GM23338 (cell line): ENCODE measurements around the gene DNAJC17. TPM values are rescaled to one million over a fixed set of nuclear protein-coding genes. Genes with fewer than 3 reads are reported as not detected.

Experiments
- ATAC-seq: fragments of 200-7000 bp; cut with Tn5 transposase; 3 replicates; pipeline ENCODE4 v1.9.1; 2020
- DNase-seq: peaks from one replicate; pipeline ENCODE4 v3.0.0-alpha.2; 2015; ENCODE audit warnings: low spot score
- H2AFZ ChIP-seq: fragments of 200-600 bp; sonication (generic); 2 replicates; pipeline ENCODE4 v1.8.0; 2016; ENCODE audit warnings: antibody characterized with exemption, mild to moderate bottlenecking, moderate library complexity
- H3F3A ChIP-seq: fragments of 200-600 bp; sonication (generic); replicated peaks from 2 replicates; pipeline ENCODE4 v1.8.0; 2017; ENCODE audit warnings: antibody characterized with exemption, mixed run types, low read depth
- H3K27ac ChIP-seq: fragments of 200-600 bp; sonication (generic); 2 replicates; pipeline ENCODE4 v1.6.1; 2016; ENCODE audit warnings: low read depth
- H3K27me3 ChIP-seq: fragments of 200-600 bp; sonication (generic); 2 replicates; pipeline ENCODE4 v1.8.0; 2016; ENCODE audit warnings: mild to moderate bottlenecking, mixed run types, moderate library complexity; ENCODE audit not compliant: insufficient read depth
- H3K36me3 ChIP-seq: fragments of 200-600 bp; sonication (generic); 2 replicates; pipeline ENCODE4 v1.8.0; 2016; ENCODE audit warnings: mild to moderate bottlenecking; ENCODE audit not compliant: insufficient read depth
- H3K4me1 ChIP-seq: fragments of 200-600 bp; sonication (generic); 2 replicates; pipeline ENCODE4 v1.8.0; 2016; ENCODE audit warnings: mild to moderate bottlenecking, moderate library complexity; ENCODE audit not compliant: insufficient read depth
- H3K4me2 ChIP-seq: fragments of 200-600 bp; sonication (generic); 2 replicates; pipeline ENCODE4 v1.7.1; 2017; ENCODE audit warnings: mixed run types
- H3K4me3 ChIP-seq: fragments of 200-600 bp; sonication (generic); 2 replicates; pipeline ENCODE4 v1.6.1; 2016; ENCODE audit warnings: mixed run types
- H3K79me2 ChIP-seq: fragments of 200-600 bp; sonication (generic); replicated peaks from 2 replicates; pipeline ENCODE4 v1.8.0; 2017; ENCODE audit warnings: mild to moderate bottlenecking; ENCODE audit not compliant: insufficient read depth
- H3K9me2 ChIP-seq: fragments of 200-600 bp; sonication (generic); 2 replicates; pipeline ENCODE4 v1.8.0; 2017; ENCODE audit not compliant: insufficient read depth
- H4K20me1 ChIP-seq: fragments of 200-600 bp; sonication (generic); replicated peaks from 2 replicates; pipeline ENCODE4 v1.8.0; 2017; ENCODE audit warnings: mild to moderate bottlenecking; ENCODE audit not compliant: insufficient read depth
- H3K27ac Mint-ChIP-seq: 2 replicates; pipeline ENCODE4 v1.8.0; 2020; ENCODE audit warnings: inconsistent platforms, mild to moderate bottlenecking, moderate library complexity, mixed read lengths
- H3K27me3 Mint-ChIP-seq: 3 replicates; pipeline ENCODE4 v1.8.0; 2022; ENCODE audit warnings: low read depth, mild to moderate bottlenecking, moderate library complexity, mixed read lengths, inconsistent platforms; ENCODE audit not compliant: insufficient read depth, poor library complexity
- H3K36me3 Mint-ChIP-seq: 3 replicates; pipeline ENCODE4 v1.8.0; 2021; ENCODE audit warnings: low read depth, mild to moderate bottlenecking, inconsistent platforms, moderate library complexity, mixed read lengths
- H3K4me1 Mint-ChIP-seq: 3 replicates; pipeline ENCODE4 v1.8.0; 2020; ENCODE audit warnings: mild to moderate bottlenecking, inconsistent platforms, mixed read lengths
- H3K4me3 Mint-ChIP-seq: 3 replicates; pipeline ENCODE4 v1.8.0; 2021; ENCODE audit warnings: moderate library complexity, mild to moderate bottlenecking, inconsistent platforms, mixed read lengths
- H3K9me3 Mint-ChIP-seq: 3 replicates; pipeline ENCODE4 v1.8.0; 2020; ENCODE audit warnings: moderate library complexity, mild to moderate bottlenecking, inconsistent platforms, mixed read lengths
- CREB1 ChIP-seq: fragments of 250-450 bp; sonication (Bioruptor Pico); IDR thresholded peaks from 2 replicates; pipeline ENCODE4 v1.5.0; 2020; ENCODE audit warnings: low read depth, mild to moderate bottlenecking, moderate library complexity
- EZH2 ChIP-seq: fragments of 200-600 bp; sonication (generic); IDR thresholded peaks from one replicate; pipeline ENCODE4 v1.8.0; 2017; ENCODE audit warnings: antibody characterized with exemption, mild to moderate bottlenecking, low read depth; ENCODE audit not compliant: unreplicated experiment
- EZH2phosphoT487 ChIP-seq: fragments of 200-600 bp; sonication (generic); IDR thresholded peaks from one replicate; pipeline ENCODE4 v1.8.1; 2018; ENCODE audit warnings: antibody characterized with exemption; ENCODE audit not compliant: unreplicated experiment
- JUNB ChIP-seq: IDR thresholded peaks from one replicate; pipeline ENCODE4 v1.6.1; 2016; ENCODE audit warnings: antibody characterized with exemption; ENCODE audit not compliant: unreplicated experiment
- NANOG ChIP-seq: IDR thresholded peaks from 2 replicates; pipeline ENCODE4 v1.6.1; 2016; ENCODE audit warnings: antibody characterized with exemption, borderline replicate concordance
- POLR2AphosphoS5 ChIP-seq: IDR thresholded peaks from 2 replicates; pipeline ENCODE4 v1.6.1; 2016; ENCODE audit warnings: antibody characterized with exemption, low read depth
- STAT1 ChIP-seq: IDR thresholded peaks from one replicate; pipeline ENCODE4 v1.6.1; 2016; ENCODE audit warnings: antibody characterized with exemption; ENCODE audit not compliant: unreplicated experiment
- ZNF114 ChIP-seq: fragments of 250-450 bp; sonication (Bioruptor Pico); IDR thresholded peaks from 2 replicates; pipeline ENCODE4 v1.5.0; 2020; ENCODE audit warnings: mild to moderate bottlenecking, moderate library complexity
- ZNF331 ChIP-seq: fragments of 250-450 bp; sonication (Bioruptor Pico); IDR thresholded peaks from 2 replicates; pipeline ENCODE4 v1.5.0; 2020; ENCODE audit warnings: low read depth, mild to moderate bottlenecking, moderate library complexity
- polyA plus RNA-seq: library from polyadenylated mRNA; unstranded; fragments of >200 nt; fragmentation: Nextera tagmentation; extraction: Ambion mirVana; gene quantifications from 2 replicates; pipeline ENCODE4 v1.2.1, GENCODE V29; 2016
- total RNA-seq: library from RNA; depleted of rRNA; stranded (reverse); fragments of >200 nt; shearing (Covaris generic); gene quantifications from 2 replicates; pipeline ENCODE4 v1.2.3, GENCODE V29; 2014
- TF ChIP-seq, protein P1 (sequence below): IDR thresholded peaks from 2 replicates; pipeline ENCODE4 v1.6.1; 2016; ENCODE audit warnings: antibody characterized with exemption
- TF ChIP-seq, protein P2 (sequence below): fragments of 250-450 bp; sonication (Bioruptor Pico); IDR thresholded peaks from 2 replicates; pipeline ENCODE4 v1.5.0; 2020; ENCODE audit warnings: mild to moderate bottlenecking, moderate library complexity
- TF ChIP-seq, protein P3 (sequence below): IDR thresholded peaks from one replicate; pipeline ENCODE4 v1.6.1; 2018; ENCODE audit warnings: antibody characterized with exemption; ENCODE audit not compliant: unreplicated experiment

Gene DNAJC17
- total and polyA plus RNA-seq, 2 experiments from 2014 or later, result 23.0 to 77.6 TPM

DNA sequence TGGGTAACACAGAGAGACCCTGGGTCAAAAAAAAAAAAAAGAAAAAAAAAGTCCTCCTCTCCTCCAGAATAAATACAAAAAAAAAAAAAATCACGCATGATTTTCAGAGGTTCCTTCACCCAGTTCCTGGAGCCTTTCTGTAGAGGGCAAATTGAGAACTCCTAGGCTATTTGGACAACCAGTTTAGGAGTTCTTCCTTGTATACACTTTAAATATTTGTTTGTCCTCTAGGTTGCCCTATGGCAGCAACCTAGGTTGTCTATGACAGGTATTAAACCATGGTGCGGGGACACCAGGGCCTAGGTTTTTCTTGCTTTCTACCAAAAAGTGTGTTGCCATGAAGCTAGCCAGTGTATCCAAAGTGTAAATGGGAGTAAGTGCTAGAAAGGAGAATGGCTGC is 4.2 kb downstream of the DNAJC17 start (continued):
- TF ChIP-seq ZNF331 (CRISPR knock-in tag) (no peak), POLR2AphosphoS5 (no peak), CREB1 (CRISPR knock-in tag) (no peak), JUNB (no peak), STAT1 (no peak), ZNF114 (CRISPR knock-in tag) (no peak)
- TF ChIP-seq, protein P1, sequence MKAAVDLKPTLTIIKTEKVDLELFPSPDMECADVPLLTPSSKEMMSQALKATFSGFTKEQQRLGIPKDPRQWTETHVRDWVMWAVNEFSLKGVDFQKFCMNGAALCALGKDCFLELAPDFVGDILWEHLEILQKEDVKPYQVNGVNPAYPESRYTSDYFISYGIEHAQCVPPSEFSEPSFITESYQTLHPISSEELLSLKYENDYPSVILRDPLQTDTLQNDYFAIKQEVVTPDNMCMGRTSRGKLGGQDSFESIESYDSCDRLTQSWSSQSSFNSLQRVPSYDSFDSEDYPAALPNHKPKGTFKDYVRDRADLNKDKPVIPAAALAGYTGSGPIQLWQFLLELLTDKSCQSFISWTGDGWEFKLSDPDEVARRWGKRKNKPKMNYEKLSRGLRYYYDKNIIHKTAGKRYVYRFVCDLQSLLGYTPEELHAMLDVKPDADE, result no peak

GRCh38 chr15:40799523-40799922 is 7.8 kb downstream of the DNAJC17 start:
- peaks cover 5% of the 10 kb centered on the region; the same call in 1 of the 2 replicates for H3F3A ChIP-seq
- H3K9me3 Mint-ChIP-seq, result no peaks in the 10 kb centered on the region
- ATAC-seq (no peak), DNase-seq (no peak)
- H3K4me1 ChIP-seq, result peaks cover 50% of the 10 kb centered on the region
- H3K27ac Mint-ChIP-seq, result peak overlapping the region; percentile 92
- peak overlapping the region; percentile 53 for H3K4me2 ChIP-seq
- no peaks in the 10 kb centered on the region for H3K27me3 ChIP-seq
- no peaks in the 10 kb centered on the region for H3K9me2 ChIP-seq
- H3K4me1 Mint-ChIP-seq, result peaks cover 39% of the 10 kb centered on the region
- peaks cover 41% of the 10 kb centered on the region for H3K79me2 ChIP-seq
- H3K36me3 Mint-ChIP-seq, result peaks cover 7% of the 10 kb centered on the region; the same call in 2 of the 3 replicates
- H4K20me1 ChIP-seq, result peaks cover 3% of the 10 kb centered on the region; the same call in 1 of the 2 replicates
- no peaks in the 10 kb centered on the region for H3K36me3 ChIP-seq
- 0 out of 2 replicates have a peak overlapping the region, but pooled peaks have one; percentile 80 for H3K27ac ChIP-seq
- 0 out of 2 replicates have a peak overlapping the region, but pooled peaks have one; percentile 12 for H3K4me3 ChIP-seq
- peaks cover 10% of the 10 kb centered on the region for H3K27me3 Mint-ChIP-seq
- peak overlapping the region; percentile 3; the same call in 1 of the 3 replicates for H3K4me3 Mint-ChIP-seq
- no peak overlapping the region for H2AFZ ChIP-seq
- TF ChIP-seq NANOG, result no peak
- no peak for TF ChIP-seq ZNF114 (CRISPR knock-in tag)
- TF ChIP-seq JUNB, result no peak
- TF ChIP-seq CREB1 (CRISPR knock-in tag), result no peak
- TF ChIP-seq, protein P2, sequence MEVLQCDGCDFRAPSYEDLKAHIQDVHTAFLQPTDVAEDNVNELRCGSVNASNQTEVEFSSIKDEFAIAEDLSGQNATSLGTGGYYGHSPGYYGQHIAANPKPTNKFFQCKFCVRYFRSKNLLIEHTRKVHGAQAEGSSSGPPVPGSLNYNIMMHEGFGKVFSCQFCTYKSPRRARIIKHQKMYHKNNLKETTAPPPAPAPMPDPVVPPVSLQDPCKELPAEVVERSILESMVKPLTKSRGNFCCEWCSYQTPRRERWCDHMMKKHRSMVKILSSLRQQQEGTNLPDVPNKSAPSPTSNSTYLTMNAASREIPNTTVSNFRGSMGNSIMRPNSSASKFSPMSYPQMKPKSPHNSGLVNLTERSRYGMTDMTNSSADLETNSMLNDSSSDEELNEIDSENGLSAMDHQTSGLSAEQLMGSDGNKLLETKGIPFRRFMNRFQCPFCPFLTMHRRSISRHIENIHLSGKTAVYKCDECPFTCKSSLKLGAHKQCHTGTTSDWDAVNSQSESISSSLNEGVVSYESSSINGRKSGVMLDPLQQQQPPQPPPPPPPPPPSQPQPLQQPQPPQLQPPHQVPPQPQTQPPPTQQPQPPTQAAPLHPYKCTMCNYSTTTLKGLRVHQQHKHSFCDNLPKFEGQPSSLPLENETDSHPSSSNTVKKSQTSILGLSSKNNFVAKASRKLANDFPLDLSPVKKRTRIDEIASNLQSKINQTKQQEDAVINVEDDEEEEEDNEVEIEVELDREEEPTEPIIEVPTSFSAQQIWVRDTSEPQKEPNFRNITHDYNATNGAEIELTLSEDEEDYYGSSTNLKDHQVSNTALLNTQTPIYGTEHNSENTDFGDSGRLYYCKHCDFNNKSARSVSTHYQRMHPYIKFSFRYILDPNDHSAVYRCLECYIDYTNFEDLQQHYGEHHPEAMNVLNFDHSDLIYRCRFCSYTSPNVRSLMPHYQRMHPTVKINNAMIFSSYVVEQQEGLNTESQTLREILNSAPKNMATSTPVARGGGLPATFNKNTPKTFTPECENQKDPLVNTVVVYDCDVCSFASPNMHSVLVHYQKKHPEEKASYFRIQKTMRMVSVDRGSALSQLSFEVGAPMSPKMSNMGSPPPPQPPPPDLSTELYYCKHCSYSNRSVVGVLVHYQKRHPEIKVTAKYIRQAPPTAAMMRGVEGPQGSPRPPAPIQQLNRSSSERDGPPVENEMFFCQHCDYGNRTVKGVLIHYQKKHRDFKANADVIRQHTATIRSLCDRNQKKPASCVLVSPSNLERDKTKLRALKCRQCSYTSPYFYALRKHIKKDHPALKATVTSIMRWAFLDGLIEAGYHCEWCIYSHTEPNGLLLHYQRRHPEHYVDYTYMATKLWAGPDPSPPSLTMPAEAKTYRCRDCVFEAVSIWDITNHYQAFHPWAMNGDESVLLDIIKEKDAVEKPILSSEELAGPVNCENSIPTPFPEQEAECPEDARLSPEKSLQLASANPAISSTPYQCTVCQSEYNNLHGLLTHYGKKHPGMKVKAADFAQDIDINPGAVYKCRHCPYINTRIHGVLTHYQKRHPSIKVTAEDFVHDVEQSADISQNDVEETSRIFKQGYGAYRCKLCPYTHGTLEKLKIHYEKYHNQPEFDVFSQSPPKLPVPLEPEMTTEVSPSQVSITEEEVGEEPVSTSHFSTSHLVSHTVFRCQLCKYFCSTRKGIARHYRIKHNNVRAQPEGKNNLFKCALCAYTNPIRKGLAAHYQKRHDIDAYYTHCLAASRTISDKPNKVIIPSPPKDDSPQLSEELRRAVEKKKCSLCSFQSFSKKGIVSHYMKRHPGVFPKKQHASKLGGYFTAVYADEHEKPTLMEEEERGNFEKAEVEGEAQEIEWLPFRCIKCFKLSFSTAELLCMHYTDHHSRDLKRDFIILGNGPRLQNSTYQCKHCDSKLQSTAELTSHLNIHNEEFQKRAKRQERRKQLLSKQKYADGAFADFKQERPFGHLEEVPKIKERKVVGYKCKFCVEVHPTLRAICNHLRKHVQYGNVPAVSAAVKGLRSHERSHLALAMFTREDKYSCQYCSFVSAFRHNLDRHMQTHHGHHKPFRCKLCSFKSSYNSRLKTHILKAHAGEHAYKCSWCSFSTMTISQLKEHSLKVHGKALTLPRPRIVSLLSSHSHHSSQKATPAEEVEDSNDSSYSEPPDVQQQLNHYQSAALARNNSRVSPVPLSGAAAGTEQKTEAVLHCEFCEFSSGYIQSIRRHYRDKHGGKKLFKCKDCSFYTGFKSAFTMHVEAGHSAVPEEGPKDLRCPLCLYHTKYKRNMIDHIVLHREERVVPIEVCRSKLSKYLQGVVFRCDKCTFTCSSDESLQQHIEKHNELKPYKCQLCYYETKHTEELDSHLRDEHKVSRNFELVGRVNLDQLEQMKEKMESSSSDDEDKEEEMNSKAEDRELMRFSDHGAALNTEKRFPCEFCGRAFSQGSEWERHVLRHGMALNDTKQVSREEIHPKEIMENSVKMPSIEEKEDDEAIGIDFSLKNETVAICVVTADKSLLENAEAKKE, result no peak
- TF ChIP-seq, protein P3, sequence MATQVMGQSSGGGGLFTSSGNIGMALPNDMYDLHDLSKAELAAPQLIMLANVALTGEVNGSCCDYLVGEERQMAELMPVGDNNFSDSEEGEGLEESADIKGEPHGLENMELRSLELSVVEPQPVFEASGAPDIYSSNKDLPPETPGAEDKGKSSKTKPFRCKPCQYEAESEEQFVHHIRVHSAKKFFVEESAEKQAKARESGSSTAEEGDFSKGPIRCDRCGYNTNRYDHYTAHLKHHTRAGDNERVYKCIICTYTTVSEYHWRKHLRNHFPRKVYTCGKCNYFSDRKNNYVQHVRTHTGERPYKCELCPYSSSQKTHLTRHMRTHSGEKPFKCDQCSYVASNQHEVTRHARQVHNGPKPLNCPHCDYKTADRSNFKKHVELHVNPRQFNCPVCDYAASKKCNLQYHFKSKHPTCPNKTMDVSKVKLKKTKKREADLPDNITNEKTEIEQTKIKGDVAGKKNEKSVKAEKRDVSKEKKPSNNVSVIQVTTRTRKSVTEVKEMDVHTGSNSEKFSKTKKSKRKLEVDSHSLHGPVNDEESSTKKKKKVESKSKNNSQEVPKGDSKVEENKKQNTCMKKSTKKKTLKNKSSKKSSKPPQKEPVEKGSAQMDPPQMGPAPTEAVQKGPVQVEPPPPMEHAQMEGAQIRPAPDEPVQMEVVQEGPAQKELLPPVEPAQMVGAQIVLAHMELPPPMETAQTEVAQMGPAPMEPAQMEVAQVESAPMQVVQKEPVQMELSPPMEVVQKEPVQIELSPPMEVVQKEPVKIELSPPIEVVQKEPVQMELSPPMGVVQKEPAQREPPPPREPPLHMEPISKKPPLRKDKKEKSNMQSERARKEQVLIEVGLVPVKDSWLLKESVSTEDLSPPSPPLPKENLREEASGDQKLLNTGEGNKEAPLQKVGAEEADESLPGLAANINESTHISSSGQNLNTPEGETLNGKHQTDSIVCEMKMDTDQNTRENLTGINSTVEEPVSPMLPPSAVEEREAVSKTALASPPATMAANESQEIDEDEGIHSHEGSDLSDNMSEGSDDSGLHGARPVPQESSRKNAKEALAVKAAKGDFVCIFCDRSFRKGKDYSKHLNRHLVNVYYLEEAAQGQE, result no peak
- no peak for TF ChIP-seq EZH2
- no peak for TF ChIP-seq STAT1
- no peak for TF ChIP-seq ZNF331 (CRISPR knock-in tag)
- TF ChIP-seq, protein P1, result no peak
- TF ChIP-seq EZH2phosphoT487, result no peak
